Measurements from ENCODE around the gene RAPGEF2. TPM values are rescaled to one million over a fixed set of nuclear protein-coding genes. Genes with fewer than 3 reads are reported as not detected.

Gene RAPGEF2
- total and polyA plus RNA-seq, 2 of the 8 experiments (the other 6 are each of a cell fraction or from before 2014, with no cell fraction given): 24.4 to 48.6 TPM

- TF ChIP-seq ZNF274 (IDR thresholded peaks at IDR 0.05; ENCODE audit: borderline replicate concordance, extremely low read depth, low read length) (no peak), MAX (IDR thresholded peaks at IDR 0.05) (no peak), RFX5 (IDR thresholded peaks at IDR 0.05; ENCODE audit: borderline replicate concordance, low read depth, low read length) (no peak), SP1 (IDR thresholded peaks at IDR 0.05; ENCODE audit: low read depth, low read length) (no peak)
These were observed 46.8 kb downstream of the RAPGEF2 start (continued) for GRCh38 chr4:159149666-159150065.

Measured in H1 (cell line).